OCI-LY7 (cell line): ENCODE results near the gene SETD1A. TPM values are rescaled to one million over a fixed set of nuclear protein-coding genes. Genes with fewer than 3 reads are reported as not detected.

Source experiments
- BruUV-seq: library from RNA; stranded (reverse); fragments of 400-500 nt; replicated peaks from 2 replicates; lab custom pipeline; 2021; lab: Mats Ljungman, UMichigan
- CTCF ChIA-PET: fragments of 300-600 bp; sonication (Branson Sonifier 250); formaldehyde crosslinking; loops from one replicate; lab custom pipeline; 2022; ENCODE audit warnings: antibody characterized with exemption; ENCODE audit not compliant: unreplicated experiment; lab: Charles Lee
- POLR2A ChIA-PET: fragments of 300-600 bp; sonication (Branson Sonifier 250); formaldehyde crosslinking; loops from one replicate; lab custom pipeline; 2022; ENCODE audit warnings: antibody characterized with exemption; lab: Charles Lee
- DNase-seq: peaks from one replicate; pipeline ENCODE4 v3.0.0-alpha.2; 2015; ENCODE audit warnings: low spot score
- H2AFZ ChIP-seq: fragments of 200-600 bp; sonication (generic), shearing (Covaris generic); 2 replicates; pipeline ENCODE4 v1.6.1; 2014; ENCODE audit warnings: mild to moderate bottlenecking, antibody characterized with exemption, low read length, moderate library complexity
- H3K27ac ChIP-seq: fragments of 200-600 bp; sonication (generic); 2 replicates; pipeline ENCODE4 v1.5.1; 2014; ENCODE audit warnings: mixed run types, low read depth, mild to moderate bottlenecking, moderate library complexity, low read length, inconsistent platforms; ENCODE audit not compliant: poor library complexity, severe bottlenecking
- H3K36me3 ChIP-seq: fragments of 200-600 bp; sonication (generic); 2 replicates; pipeline ENCODE4 v1.6.1; 2014; ENCODE audit warnings: mild to moderate bottlenecking, antibody characterized with exemption, low read length, moderate library complexity, mixed read lengths; ENCODE audit not compliant: insufficient read depth
- H3K4me1 ChIP-seq: fragments of 200-600 bp; sonication (generic); 2 replicates; pipeline ENCODE4 v1.5.1; 2014; ENCODE audit warnings: mild to moderate bottlenecking, low read length; ENCODE audit not compliant: insufficient read depth, poor library complexity, severe bottlenecking
- H3K4me2 ChIP-seq: fragments of 200-600 bp; sonication (generic); 2 replicates; pipeline ENCODE4 v1.6.1; 2014; ENCODE audit warnings: mild to moderate bottlenecking, low read length
- H3K4me3 ChIP-seq: fragments of 200-600 bp; sonication (generic); 2 replicates; pipeline ENCODE4 v1.5.1; 2014; ENCODE audit warnings: mild to moderate bottlenecking, low read depth, low read length; ENCODE audit not compliant: poor library complexity, severe bottlenecking
- H3K79me2 ChIP-seq: fragments of 200-600 bp; sonication (generic); 2 replicates; pipeline ENCODE4 v1.6.1; 2016; ENCODE audit warnings: low read depth, mild to moderate bottlenecking, low read length, moderate library complexity, mixed read lengths; ENCODE audit not compliant: insufficient read depth
- H3K9me2 ChIP-seq: fragments of 200-600 bp; sonication (generic); 2 replicates; pipeline ENCODE4 v1.6.1; 2016; ENCODE audit warnings: mild to moderate bottlenecking, low read length, mixed read lengths; ENCODE audit not compliant: insufficient read depth
- H3K9me3 ChIP-seq: fragments of 200-600 bp; sonication (generic); 2 replicates; pipeline ENCODE4 v1.6.1; 2014; ENCODE audit warnings: mild to moderate bottlenecking, mixed run types, low read length, mixed read lengths
- H4K20me1 ChIP-seq: fragments of 200-600 bp; sonication (generic); 2 replicates; pipeline ENCODE4 v1.6.1; 2014; ENCODE audit warnings: mild to moderate bottlenecking, antibody characterized with exemption, low read length, moderate library complexity, mixed read lengths; ENCODE audit not compliant: insufficient read depth
- EZH2phosphoT487 ChIP-seq: fragments of 200-600 bp; sonication (generic); IDR thresholded peaks from 2 replicates; pipeline ENCODE4 v1.6.1; 2018; ENCODE audit warnings: low read depth, borderline replicate concordance, mild to moderate bottlenecking, mixed run types, antibody characterized with exemption, low read length, moderate library complexity, mixed read lengths
- intact Hi-C: fragments of 100-400 bp; cut with micrococcal nuclease; formaldehyde crosslinking; loops from one replicate; pipeline ENCODE4 v1.10.0; 2022; ENCODE audit not compliant: unreplicated experiment
- total RNA-seq, 2 experiments: library from RNA; depleted of rRNA in 1 of 2; stranded (reverse); fragments of >200 nt in 1 of 2; shearing (Covaris generic) in 1 of 2; gene quantifications; 2 replicates each; pipeline ENCODE4 v1.2.3, GENCODE V29; 2014 to 2022
- TF ChIP-seq, protein P1 (sequence below): fragments of 200-600 bp; sonication (generic); conservative IDR thresholded peaks from 2 replicates; pipeline ENCODE4 v1.5.1; 2014; ENCODE audit warnings: mild to moderate bottlenecking, antibody characterized with exemption, low read length, moderate library complexity, mixed read lengths

SETD1A gene
- total RNA-seq, 2 experiments from 2014 or later: 8.6 to 36.0 TPM

DNA sequence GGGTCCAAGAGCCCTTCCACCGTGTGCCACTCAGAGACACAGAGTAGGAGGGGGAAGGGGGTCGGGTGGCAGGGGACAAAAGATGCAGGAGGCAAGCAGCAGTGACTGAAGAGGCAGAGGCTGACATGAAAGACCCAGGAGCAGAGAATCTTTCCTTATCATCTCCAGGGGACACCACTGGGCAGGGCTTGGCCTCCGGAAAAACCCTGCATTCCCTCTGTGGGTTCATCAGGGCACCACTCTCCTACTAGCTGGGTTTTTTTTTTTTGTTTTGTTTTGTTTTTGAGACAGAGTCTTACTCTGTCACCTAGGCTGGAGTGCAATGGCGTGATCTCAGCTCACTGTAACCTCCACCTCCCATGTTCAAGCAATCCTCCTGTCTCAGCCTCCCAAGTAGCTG lies 73.7 kb downstream of the SETD1A start:
- Histone ChIP-seq H3K9me2 (no peaks in the 10 kb centered on the region), H2AFZ (no peak overlapping the region), H3K27ac (no peak overlapping the region), H4K20me1 (no peaks in the 10 kb centered on the region), H3K4me2 (no peak overlapping the region), H3K4me3 (no peak overlapping the region), H3K36me3 (peaks cover 4% of the 10 kb centered on the region; the same call in 1 of the 2 replicates), H3K9me3 (no peaks in the 10 kb centered on the region), H3K4me1 (peaks cover 18% of the 10 kb centered on the region), H3K79me2 (no peaks in the 10 kb centered on the region; the same call in 1 of the 2 replicates)
- ChIA-PET CTCF (no interaction called here), POLR2A (no interaction called here)
- intact Hi-C loops: no loop called here
- TF ChIP-seq, protein P1, sequence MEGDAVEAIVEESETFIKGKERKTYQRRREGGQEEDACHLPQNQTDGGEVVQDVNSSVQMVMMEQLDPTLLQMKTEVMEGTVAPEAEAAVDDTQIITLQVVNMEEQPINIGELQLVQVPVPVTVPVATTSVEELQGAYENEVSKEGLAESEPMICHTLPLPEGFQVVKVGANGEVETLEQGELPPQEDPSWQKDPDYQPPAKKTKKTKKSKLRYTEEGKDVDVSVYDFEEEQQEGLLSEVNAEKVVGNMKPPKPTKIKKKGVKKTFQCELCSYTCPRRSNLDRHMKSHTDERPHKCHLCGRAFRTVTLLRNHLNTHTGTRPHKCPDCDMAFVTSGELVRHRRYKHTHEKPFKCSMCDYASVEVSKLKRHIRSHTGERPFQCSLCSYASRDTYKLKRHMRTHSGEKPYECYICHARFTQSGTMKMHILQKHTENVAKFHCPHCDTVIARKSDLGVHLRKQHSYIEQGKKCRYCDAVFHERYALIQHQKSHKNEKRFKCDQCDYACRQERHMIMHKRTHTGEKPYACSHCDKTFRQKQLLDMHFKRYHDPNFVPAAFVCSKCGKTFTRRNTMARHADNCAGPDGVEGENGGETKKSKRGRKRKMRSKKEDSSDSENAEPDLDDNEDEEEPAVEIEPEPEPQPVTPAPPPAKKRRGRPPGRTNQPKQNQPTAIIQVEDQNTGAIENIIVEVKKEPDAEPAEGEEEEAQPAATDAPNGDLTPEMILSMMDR: no peak
- no peak for TF ChIP-seq EZH2phosphoT487
- DNase-seq: no peak
- BruUV-seq: no TSS peak

DNA sequence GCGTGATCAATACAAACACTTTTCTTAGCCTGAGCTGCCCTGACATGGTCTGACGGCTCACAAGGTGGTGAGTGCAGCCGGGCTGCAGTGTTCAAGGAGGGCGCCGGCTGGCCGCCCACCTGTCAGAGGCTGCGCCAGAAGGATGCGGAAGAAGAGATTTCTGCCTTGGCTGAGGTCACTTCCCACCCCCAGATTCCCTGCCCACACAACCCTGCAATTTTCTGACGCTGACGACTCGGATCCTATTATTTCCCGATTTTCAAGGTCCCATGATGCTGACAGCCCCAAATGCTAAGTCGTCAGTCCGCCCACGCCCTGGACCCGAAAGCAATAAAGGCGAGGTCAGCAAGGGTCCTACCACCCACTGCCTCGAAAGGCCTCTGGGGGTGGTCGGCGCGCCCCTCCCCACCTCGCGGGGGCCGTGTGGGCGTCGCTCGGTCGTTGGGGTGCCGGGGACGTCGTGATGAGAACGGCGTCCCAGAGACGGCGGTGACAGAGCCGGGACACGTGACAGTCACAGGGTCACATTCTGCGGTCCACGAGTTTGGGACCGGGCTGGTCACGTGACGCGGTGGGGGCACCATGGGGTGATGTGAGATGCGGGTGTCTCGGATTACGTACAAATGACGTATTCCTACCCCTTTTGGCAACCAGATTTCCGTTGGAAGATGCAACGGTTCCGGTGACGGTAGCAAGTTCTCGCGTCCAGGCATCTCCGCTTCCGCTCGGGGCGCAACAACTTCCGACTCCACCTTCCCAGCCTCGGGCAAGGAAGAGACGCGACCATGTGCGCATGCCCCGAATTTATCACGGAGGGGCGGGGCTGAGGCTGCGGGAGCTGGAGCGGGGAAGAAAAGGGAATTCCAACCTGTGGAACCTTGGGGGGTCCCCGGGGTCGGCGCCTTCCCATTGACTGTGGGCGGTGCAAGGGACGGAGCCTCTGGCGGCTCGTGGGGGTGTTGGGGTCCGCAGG lies 75.5 kb downstream of the SETD1A start, which contains the start of gene STX4:
Gene STX4, plus strand, starts transcription at position 823 of the 973 bp plus-strand sequence. CDS start 248 bp downstream, outside the sequence.
- Histone ChIP-seq H3K9me2 (no peaks in the 10 kb centered on the region), H3K4me1 (peaks cover 18% of the 10 kb centered on the region), H3K27ac (peak within 1 kb of the TSS; percentile 59), H3K79me2 (no peaks in the 10 kb centered on the region; the same call in 1 of the 2 replicates), H2AFZ (peak within 1 kb of the TSS; percentile 99), H4K20me1 (no peaks in the 10 kb centered on the region), H3K4me3 (peak within 1 kb of the TSS; percentile 98), H3K9me3 (no peaks in the 10 kb centered on the region), H3K36me3 (peaks cover 4% of the 10 kb centered on the region; the same call in 1 of the 2 replicates), H3K4me2 (peak within 1 kb of the TSS; percentile 100)
- DNase-seq: peak; percentile 95
- TSS peak; percentile 84 for BruUV-seq
- CTCF ChIA-PET: interaction anchor here (0.6 kb wide), 1 partner anchor 10 kb away, joined by 3 read pairs; no protein-coding TSS in a partner anchor
- intact Hi-C loops: loop anchor here (1.0 kb wide), 1 partner anchor 41 kb away; the partner anchor contains the start of genes ZNF646 and ZNF668
- TF ChIP-seq, protein P1: no peak
- TF ChIP-seq EZH2phosphoT487: no peak
- POLR2A ChIA-PET: interaction anchor here (0.6 to 0.8 kb wide), 2 partner anchors 105 to 252 kb away, joined by 3 to 6 read pairs; no protein-coding TSS in a partner anchor
